GM11168 (cell line): ENCODE measurements around the gene ZKSCAN1.

ENCODE experiments used
- in situ Hi-C: fragments of 300-500 bp; cut with MboI; formaldehyde crosslinking; loops from one replicate; pipeline ENCODE4 v1.12.0; 2022; ENCODE audit warnings: low sequenced_read_pairs; ENCODE audit not compliant: unreplicated experiment

Gene ZKSCAN1

DNA sequence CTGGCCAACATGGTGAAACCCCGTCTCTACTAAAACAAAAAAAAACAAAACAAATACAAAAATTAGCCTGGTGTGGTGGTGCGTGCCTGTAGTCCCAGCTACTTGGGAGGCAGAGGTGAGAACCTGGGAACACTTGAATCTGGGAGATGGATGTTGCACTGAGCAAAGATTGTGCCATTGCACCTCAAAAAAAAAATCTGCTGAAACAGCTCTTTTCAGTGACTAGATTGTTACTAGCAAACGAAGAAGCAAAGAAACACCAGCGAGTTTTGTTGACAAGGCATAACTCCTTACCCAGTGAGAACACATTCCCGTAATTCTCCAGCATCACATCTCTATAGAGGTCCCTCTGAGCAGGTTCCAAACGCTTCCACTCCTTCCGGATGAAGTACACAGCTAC lies 59.4 kb downstream of the ZKSCAN1 start:
- in situ Hi-C loops, result no loop called here

DNA sequence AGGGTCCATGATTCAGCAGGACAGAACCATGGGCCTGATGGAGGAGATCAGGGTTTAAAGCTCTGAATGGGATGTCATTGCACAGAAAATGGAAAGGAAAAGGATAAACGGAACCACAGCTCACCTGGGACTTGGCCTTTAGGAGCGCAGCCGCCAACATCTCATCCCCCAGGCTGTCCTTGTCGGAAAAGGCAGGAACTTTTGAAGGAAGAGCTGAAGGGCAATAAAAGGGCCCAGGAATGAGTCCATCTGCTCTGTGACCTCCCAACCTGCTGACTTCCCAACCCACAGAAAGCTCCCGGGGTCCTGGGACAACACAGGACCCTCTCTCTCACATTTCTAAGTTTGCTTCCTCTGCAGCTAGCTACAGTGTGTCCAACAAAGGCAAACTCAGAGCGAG lies 60.0 kb downstream of the ZKSCAN1 start:
- in situ Hi-C loops, result no loop called here

DNA sequence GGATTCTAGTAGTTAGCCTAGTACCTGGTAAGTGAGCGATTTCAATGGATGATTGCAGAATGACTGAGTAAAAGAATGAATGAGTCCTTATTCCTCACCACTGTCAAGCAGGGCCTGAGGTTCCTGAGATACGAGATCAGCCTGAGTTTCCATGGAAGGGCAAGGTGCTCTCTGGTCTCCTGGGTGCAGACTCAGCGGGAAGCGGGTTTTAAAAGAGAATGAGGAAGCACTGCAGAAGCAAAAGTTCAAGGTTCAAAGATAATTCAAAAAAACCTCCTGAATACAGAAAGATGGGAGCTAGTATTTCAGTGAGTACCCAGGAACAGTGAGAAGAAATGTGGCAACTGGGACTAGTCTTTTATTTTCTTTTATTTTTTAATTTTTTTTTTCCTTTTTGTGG lies 61.8 kb downstream of the ZKSCAN1 start:
- in situ Hi-C loops, result no loop called here

DNA sequence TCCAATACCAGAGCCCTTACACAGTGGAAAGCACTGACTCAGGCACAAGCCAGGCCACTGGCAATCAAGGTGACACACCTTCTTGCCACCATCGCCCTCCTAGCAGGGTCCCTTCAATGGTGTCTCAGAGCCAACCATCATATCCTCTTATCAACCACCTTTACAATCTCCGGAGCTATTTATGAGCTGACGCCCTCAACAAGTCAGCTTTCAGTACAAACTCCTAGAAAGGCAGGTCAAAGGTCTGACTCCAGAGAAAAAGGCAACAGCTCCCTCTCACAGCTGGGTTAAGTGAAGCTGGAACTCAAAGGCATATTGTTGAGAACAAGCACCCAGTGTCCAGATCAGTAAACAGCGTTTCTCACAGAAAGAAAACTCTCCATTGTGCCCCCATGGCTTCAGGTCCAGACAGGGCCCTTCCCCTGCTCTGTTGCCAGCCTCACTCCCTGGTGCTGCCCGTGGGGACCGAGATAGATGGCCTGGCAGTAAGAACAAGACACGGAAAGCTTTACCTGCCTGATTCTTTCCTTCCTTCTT lies 63.7 kb downstream of the ZKSCAN1 start:
- in situ Hi-C loops, result no loop called here

DNA sequence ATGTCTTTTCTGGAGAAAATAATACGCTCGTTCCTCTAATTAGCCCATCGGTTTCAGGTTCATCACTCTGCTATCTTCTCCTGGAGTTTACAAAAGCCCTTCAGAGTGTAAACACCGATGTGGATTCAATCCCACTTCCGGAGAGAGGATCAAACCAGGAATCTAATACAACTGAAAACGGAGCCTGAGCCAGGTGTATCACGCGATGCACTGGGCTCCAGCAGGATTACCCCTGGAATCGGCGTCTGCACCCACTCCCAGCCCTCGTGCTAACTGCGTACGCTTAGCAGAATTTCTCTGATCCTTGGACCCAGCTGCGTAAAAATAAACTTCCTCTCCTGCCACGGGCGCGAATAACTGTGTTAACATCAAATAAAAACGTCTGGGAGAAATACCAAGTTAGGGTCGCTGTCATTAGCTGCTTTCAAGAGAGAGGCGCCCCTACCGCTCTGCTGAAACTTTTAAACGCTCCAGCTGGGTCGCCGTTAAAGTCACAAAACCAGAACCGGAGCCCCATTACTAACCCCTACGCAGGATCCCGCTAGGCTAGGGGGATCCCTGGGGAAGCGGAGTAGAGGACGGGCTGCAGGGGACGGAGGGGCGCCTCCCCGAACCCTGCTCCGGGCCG lies 65.6 kb downstream of the ZKSCAN1 start:
- in situ Hi-C loops, result no loop called here

DNA sequence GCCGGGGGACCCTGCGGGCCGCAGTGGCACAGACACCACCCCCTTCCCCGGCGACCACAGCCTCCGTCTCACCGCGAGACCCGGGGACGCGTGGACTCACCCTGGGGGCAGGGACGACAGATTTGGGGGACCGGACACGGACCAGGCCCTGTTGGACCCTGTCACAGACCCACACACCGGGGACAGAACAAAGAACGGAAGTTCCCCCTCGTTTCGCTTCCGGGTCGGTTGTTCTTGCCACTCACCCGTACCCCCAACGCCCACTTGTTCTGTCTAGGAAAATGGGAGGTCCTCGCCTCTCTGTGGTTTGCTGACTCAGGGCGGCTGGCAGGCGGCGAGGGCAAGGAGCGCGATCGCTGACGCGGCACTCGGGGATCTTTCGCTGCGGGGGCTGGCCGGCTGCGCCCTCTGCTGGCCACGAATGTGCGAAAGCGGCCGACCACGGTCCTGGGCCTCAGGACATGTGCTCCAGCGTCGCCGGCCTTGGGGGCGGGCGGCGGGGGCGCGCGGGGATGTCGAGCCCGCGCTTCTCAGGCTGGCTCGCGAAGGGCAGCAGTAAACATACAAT lies 66.2 kb downstream of the ZKSCAN1 start, which contains the start of gene ZNF3:
ZNF3 (minus strand) TSS at position 189 of the 568 bp plus-strand sequence. CDS start 4,366 bp downstream, outside the sequence.
- in situ Hi-C loops, result no loop called here

DNA sequence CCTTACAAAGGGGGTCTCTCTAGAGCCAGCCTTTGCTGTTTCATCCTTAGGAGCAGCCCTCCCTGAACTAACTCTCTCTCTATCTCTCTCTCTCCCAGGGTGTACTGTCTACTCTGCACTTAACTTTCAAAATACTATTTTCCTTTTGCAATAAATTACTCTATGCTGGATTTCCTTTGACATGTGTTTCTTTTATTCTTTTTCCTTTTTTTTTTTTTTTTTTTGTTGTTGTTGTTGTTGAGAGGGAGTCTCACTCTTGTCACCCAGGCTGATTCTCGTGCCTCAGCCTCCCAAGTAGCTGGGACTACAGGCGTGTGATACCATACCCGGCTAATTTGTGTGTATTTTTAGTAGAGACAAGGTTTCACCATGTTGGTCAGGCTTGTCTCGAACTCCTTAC lies 67.6 kb downstream of the ZKSCAN1 start:
- in situ Hi-C loops, result no loop called here

DNA sequence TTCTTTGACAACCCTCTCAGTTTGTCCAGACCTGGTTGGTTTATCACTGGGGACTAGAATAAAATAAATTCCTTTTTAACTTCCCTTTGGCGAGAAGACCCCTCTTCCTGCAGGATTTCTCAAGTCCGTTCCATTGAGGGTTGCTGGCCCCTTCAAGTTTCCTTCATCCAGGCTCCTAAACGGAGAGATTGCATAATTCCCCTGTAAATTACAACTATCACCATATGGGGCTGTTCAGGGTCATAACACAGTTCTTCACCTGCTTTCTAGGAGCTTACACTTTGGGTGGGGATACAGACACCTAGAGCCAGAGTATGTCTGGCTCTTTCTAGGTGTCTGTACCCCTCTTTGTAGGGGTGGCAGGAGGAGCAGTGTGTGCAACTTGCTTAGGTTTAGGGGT lies 70.1 kb downstream of the ZKSCAN1 start:
- in situ Hi-C loops, result no loop called here

DNA sequence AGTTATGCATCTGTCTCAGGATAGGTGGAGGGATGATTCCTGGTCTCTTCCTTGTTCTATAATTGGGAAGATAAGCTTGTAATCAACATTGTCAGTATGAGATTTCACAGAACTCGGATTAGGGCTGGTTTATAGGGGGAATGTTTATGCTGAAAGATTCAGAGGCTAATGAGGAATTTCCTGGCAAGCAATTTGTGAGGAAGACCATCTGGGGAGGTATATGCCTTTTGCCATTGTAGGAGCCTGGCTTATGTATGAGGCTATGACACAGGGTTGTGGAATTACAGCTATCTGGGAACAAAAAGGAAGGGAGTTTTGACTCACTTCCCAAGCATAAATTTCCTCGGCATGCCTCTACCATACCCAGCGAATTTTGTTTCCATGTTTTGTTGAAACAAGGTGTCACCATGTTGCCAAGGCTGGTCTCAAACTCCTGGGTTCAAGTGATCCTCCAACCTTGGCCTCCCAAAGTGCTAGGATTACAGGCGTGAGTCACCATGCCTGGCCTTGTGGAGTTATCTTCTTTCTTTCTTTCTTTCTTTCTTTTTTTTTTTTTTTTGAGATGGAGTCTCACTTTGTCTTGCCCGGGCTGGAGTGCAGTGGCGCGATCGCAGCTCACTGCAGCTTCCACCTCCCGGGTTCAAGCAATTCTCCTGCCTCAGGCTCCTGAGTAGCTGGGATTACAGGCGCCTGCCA lies 71.8 kb downstream of the ZKSCAN1 start:
- in situ Hi-C loops, result no loop called here

DNA sequence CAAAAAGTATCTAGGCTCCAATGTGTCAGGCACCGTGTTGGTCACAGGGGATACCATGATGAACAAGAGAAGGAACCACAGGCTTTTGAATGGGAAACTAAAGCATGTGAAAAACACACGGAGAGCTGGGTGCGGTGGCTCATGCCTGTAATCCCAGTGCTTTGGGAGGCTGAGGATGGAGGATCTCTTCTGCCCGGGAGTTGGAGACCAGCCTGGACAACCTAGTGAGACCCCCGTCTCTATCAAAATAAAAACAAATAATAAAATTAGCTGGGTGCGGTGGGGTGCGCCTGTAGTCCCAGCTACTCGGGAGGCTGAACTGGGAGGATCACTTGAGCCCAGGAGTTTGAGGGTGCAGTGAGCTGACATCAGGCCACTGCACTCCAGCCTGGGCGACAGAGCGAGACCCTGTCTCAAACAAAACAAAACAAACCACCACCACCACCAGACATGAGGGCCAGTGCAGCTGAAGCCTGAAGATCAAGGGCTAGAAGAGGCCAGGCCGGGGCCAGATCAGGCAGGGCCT lies 72.8 kb downstream of the ZKSCAN1 start:
- in situ Hi-C loops, result no loop called here

DNA sequence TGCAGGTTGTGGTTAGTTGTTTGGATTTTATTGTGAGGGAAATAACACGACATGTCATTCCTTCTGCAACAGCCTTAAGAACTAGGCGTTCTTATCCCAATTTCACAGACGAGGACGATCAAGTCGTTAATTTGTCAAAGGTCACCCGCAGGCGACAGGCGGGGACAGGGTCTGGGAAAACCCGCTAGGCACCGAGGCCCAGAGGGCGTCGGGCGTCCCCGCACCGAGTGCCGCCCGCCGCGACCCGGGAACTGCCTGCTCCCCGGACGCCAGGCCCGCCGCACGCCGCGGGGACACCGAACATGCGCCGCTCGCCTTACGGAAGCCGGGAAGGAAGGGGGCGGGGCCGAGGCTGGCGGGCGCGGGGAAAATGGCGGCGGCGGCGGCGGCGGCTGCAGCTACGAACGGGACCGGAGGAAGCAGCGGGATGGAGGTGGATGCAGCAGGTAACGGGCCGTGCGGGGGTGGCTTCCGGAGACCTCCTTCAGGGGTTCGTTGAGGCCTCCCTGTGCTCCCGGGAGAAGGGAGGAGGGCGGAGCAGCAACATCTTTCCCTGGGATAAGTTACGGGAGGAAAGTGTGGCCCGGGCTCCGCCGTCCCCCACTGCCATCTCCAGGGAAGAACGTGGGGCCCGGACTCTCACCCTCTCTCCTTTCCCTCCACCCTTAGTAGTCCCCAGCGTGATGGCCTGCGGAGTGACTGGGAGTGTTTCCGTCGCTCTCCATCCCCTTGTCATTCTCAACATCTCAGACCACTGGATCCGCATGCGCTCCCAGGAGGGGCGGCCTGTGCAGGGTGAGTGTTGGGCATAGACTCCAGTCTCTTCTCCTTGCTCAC lies 73.4 kb downstream of the ZKSCAN1 start, which contains the start of gene COPS6:
COPS6 (plus strand) TSS at position 349 of the 837 bp plus-strand sequence; CDS start at position 371, 22 bp downstream.
- in situ Hi-C loops, result no loop called here

DNA sequence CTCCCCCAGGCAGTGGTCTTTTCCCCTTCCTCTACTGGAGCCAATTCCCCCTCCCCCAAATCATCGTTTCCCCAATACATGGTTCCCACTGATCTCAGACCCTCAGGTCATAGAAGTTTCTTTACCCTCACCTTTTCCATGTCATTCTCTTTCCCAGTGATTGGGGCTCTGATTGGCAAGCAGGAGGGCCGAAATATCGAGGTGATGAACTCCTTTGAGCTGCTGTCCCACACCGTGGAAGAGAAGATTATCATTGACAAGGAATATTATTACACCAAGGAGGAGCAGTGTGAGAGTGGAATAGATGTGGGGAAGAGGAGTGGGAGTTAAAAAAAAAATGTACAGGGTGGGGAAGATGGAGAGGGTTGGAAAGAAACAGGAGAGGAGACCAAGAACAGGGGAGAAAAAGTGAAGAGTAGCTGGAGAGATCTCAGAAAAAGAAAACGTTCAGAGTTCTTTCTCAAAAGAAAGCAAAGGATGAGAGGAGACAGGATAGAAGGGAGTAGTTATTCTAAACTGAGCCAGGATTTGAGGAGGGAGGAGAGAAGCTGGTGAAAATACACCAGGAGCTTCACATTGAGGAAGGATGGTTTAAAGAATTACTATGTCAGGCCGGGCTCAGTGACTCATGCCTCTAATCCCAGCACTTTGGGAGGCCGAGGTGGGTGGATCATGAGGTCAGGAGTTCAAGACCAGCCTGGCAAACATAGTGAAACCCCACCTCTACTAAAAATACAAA lies 74.2 kb downstream of the ZKSCAN1 start:
- in situ Hi-C loops, result no loop called here

DNA sequence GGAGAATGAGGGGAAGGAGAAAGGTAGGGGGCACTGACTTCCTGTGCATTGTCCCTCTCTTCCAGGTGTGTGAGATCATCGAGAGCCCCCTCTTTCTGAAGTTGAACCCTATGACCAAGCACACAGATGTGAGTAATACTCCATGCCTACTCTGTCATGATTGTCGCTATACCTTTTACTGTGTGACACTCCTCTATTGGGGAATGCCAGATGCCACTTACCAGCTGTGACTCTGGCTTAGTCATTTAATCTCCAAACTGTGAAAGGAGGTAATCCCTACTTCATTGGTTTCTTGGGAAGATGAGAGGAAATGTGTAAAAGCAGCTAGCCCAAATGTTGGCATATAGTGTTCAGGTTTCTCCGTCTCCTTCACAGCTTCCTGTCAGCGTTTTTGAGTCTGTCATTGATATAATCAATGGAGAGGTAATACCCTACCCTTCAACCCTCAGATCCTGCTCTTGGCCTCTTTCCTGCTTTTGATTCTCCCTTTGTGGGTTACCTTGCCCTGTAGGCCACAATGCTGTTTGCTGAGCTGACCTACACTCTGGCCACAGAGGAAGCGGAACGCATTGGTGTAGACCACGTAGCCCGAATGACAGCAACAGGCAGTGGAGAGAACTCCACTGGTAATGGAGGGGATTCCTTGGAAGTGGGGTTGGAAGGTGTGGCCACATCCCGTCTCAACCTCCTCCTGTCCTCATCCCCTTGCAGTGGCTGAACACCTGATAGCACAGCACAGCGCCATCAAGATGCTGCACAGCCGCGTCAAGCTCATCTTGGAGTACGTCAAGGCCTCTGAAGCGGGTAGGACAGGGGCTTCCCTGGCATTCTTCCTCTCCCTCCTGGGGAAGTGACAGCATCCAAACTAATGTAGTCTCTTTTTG lies 75.4 kb downstream of the ZKSCAN1 start:
- in situ Hi-C loops, result no loop called here
